ENCODE data around the gene ERMN. TPM values are rescaled to one million over a fixed set of nuclear protein-coding genes. Genes with fewer than 3 reads are reported as not detected.

Gene ERMN
- total and polyA plus RNA-seq, 2 donors (not counting 1 experiment from before 2014, with no cell fraction given) = 2.7 to 11.9 TPM

GRCh38 chr2:157315901-157316300, 9.7 kb downstream of the ERMN start:
- Mint-ChIP-seq H3K27ac (no peak overlapping the region), H3K4me3 (no peak overlapping the region), H3K4me1 (no peaks in the 10 kb centered on the region), H3K27me3 (no peaks in the 10 kb centered on the region), H3K9me3 (ENCODE audit: insufficient read depth) (no peaks in the 10 kb centered on the region)
- H3K9me3 ChIP-seq (ENCODE audit: control extremely low read depth in 1 of 3, control insufficient read depth in 2 of 3, insufficient read depth in 1 of 3, low read length in 2 of 3) = no peaks in the 10 kb centered on the region
- no peaks in the 10 kb centered on the region for H3K79me2 ChIP-seq (ENCODE audit: control insufficient read depth, insufficient read depth, low read length)
- H3K4me1 ChIP-seq (ENCODE audit: control insufficient read depth in 2 of 2, insufficient read depth in 2 of 2, low read length in 2 of 2) = no peaks in the 10 kb centered on the region
- ChIA-PET POLR2A (no interaction called here), CTCF (interaction anchor here (0.7 to 5.2 kb wide), 5 partner anchors 9 to 296 kb away, joined by 3 to 35 read pairs (median 4); no protein-coding TSS in a partner anchor)
- H3K36me3 ChIP-seq (replicated peaks in 1 of 2; ENCODE audit: control extremely low read depth in 1 of 2, control insufficient read depth in 1 of 2, extremely low read depth in 1 of 2, insufficient read depth in 2 of 2, low read length in 1 of 2) = no peaks in the 10 kb centered on the region
- intact Hi-C loops (cut with micrococcal nuclease) = no loop called here
- H2AFZ ChIP-seq (ENCODE audit: insufficient read depth, low read depth, low read length, poor library complexity, severe bottlenecking) = no peak overlapping the region
- no peak for TF ChIP-seq EZH2 (IDR thresholded peaks at IDR 0.05; ENCODE audit: borderline replicate concordance, insufficient read depth, low read depth, low read length, poor library complexity, severe bottlenecking)
- TF ChIP-seq CTCF (IDR thresholded peaks at IDR 0.05) = no peak
- WGBS (ENCODE audit: insufficient coverage) = 92% methylated on average over 2 of the region's 4 CpGs
- DNase-seq = no peak
- no peak overlapping the region for H3K4me2 ChIP-seq (replicated peaks; ENCODE audit: low read depth, low read length, poor library complexity, severe bottlenecking)
- no peak overlapping the region for H3K4me3 ChIP-seq (ENCODE audit: control extremely low read depth in 1 of 5, extremely low read depth in 1 of 5, insufficient read depth in 1 of 5, low read depth in 2 of 5, low read length in 4 of 5)
- H3K27ac ChIP-seq (ENCODE audit: low read length in 2 of 2) = no peak overlapping the region
- H3K27me3 ChIP-seq (replicated peaks in 1 of 4; ENCODE audit: control extremely low read depth in 1 of 4, control insufficient read depth in 3 of 4, insufficient read depth in 4 of 4, low read length in 3 of 4) = no peaks in the 10 kb centered on the region
- no peak for ATAC-seq (ENCODE audit: low read depth)
- no peaks in the 10 kb centered on the region for H4K20me1 ChIP-seq (ENCODE audit: control insufficient read depth, insufficient read depth, low read length, poor library complexity, severe bottlenecking)
- H3K9ac ChIP-seq (ENCODE audit: low read length) = no peak overlapping the region

- no peak for TF ChIP-seq CTCF (IDR thresholded peaks at IDR 0.05)
- no peak for TF ChIP-seq EZH2 (IDR thresholded peaks at IDR 0.05; ENCODE audit: borderline replicate concordance, insufficient read depth, low read depth, low read length, poor library complexity, severe bottlenecking)
- H4K20me1 ChIP-seq (ENCODE audit: control insufficient read depth, insufficient read depth, low read length, poor library complexity, severe bottlenecking) = no peaks in the 10 kb centered on the region
- H3K9ac ChIP-seq (ENCODE audit: low read length) = no peak overlapping the region
- Mint-ChIP-seq H3K4me3 (no peak overlapping the region), H3K27me3 (peaks cover 3% of the 10 kb centered on the region), H3K27ac (no peak overlapping the region), H3K9me3 (ENCODE audit: insufficient read depth) (no peaks in the 10 kb centered on the region), H3K4me1 (no peaks in the 10 kb centered on the region)
- ATAC-seq (ENCODE audit: low read depth) (no peak), DNase-seq (no peak)
- no peak overlapping the region for H3K4me3 ChIP-seq (ENCODE audit: control extremely low read depth in 1 of 5, extremely low read depth in 1 of 5, insufficient read depth in 1 of 5, low read depth in 2 of 5, low read length in 4 of 5)
- no peaks in the 10 kb centered on the region for H3K36me3 ChIP-seq (replicated peaks in 1 of 2; ENCODE audit: control extremely low read depth in 1 of 2, control insufficient read depth in 1 of 2, extremely low read depth in 1 of 2, insufficient read depth in 2 of 2, low read length in 1 of 2)
- no peak overlapping the region for H3K4me2 ChIP-seq (replicated peaks; ENCODE audit: low read depth, low read length, poor library complexity, severe bottlenecking)
- no peaks in the 10 kb centered on the region for H3K4me1 ChIP-seq (ENCODE audit: control insufficient read depth in 2 of 2, insufficient read depth in 2 of 2, low read length in 2 of 2)
- WGBS (ENCODE audit: insufficient coverage) = no CpG with 5 or more reads among the region's 1 CpG
- no peak overlapping the region for H3K27ac ChIP-seq (ENCODE audit: low read length in 2 of 2)
- POLR2A ChIA-PET = no interaction called here
- CTCF ChIA-PET = interaction anchor here (1.0 kb wide), 1 partner anchor 11 kb away, joined by 5 read pairs; no protein-coding TSS in a partner anchor
- H3K27me3 ChIP-seq (replicated peaks in 1 of 4; ENCODE audit: control extremely low read depth in 1 of 4, control insufficient read depth in 3 of 4, insufficient read depth in 4 of 4, low read length in 3 of 4) = no peaks in the 10 kb centered on the region
- no peak overlapping the region for H2AFZ ChIP-seq (ENCODE audit: insufficient read depth, low read depth, low read length, poor library complexity, severe bottlenecking)
- H3K79me2 ChIP-seq (ENCODE audit: control insufficient read depth, insufficient read depth, low read length) = no peaks in the 10 kb centered on the region
- H3K9me3 ChIP-seq (ENCODE audit: control extremely low read depth in 1 of 3, control insufficient read depth in 2 of 3, insufficient read depth in 1 of 3, low read length in 2 of 3) = no peaks in the 10 kb centered on the region
- intact Hi-C loops (cut with micrococcal nuclease) = no loop called here
Measured at GRCh38 chr2:157312866-157313486, 12.6 kb downstream of the ERMN start.
